GM10266 (cell line): Measurements from ENCODE around the gene ITPR2.

ENCODE experiments used
- DNase-seq: peaks from one replicate; pipeline ENCODE4 v3.0.0; 2012; ENCODE audit errors: extremely low spot score
- CTCF ChIP-seq: IDR thresholded peaks from 2 replicates; pipeline ENCODE4 v1.5.1; 2012; ENCODE audit warnings: mild to moderate bottlenecking, low read depth; ENCODE audit not compliant: control insufficient read depth, insufficient read depth; ENCODE audit errors: missing control alignments

Gene ITPR2

GRCh38 chr12:26370098-26370497, 462.9 kb downstream of the ITPR2 start:
- TF ChIP-seq CTCF, result no peak
- DNase-seq, result no peak

- DNase-seq, result no peak
- TF ChIP-seq CTCF, result no peak
Measured at GRCh38 chr12:26369588-26369987, 463.4 kb downstream of the ITPR2 start.

- TF ChIP-seq CTCF, result no peak
- no peak for DNase-seq
Measured at GRCh38 chr12:26367991-26368730, 464.8 kb downstream of the ITPR2 start.

GRCh38 chr12:26361964-26362363, 471.0 kb downstream of the ITPR2 start:
- DNase-seq, result no peak
- no peak for TF ChIP-seq CTCF

GRCh38 chr12:26360062-26360461, 472.9 kb downstream of the ITPR2 start:
- TF ChIP-seq CTCF, result no peak
- no peak for DNase-seq

- no peak for TF ChIP-seq CTCF
- DNase-seq, result no peak
Measured at GRCh38 chr12:26359576-26359975, 473.4 kb downstream of the ITPR2 start.

- no peak for DNase-seq
- TF ChIP-seq CTCF, result no peak
Measured at GRCh38 chr12:26358651-26359050, 474.3 kb downstream of the ITPR2 start.
